ENCODE results near the gene APOC4. TPM values are rescaled to one million over a fixed set of nuclear protein-coding genes. Genes with fewer than 3 reads are reported as not detected.
A peak's percentile ranks its signal among the peaks of the same experiment; 100 is the strongest.

Gene APOC4
- total and polyA plus RNA-seq, 2 experiments from 2014 or later = not detected

DNA sequence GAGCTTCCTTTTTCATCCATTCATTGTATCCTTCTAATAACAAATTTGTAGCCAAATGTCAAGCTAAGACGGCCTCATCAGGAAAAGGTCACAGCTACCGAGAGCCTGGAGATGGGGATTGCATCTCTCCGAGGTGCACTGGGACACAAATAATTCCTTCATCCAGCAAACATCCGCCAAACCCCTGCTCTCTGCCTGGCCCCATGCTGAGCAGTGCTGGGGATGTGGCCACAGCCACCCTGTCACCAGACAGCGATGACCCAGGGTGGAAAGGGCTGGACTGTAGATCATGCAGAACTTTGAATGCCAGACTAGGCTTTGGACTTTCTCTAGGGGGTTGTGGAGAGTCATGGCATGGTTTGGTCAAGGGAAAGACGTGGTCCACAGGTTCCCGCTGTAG, 49.1 kb upstream of the APOC4 start:
- H3K4me3 Mint-ChIP-seq = peak overlapping the region; percentile 95
- Histone ChIP-seq H3K9me2 (ENCODE audit: insufficient read depth) (no peaks in the 10 kb centered on the region), H3K79me2 (replicated peaks; ENCODE audit: insufficient read depth) (peaks cover 38% of the 10 kb centered on the region), H3K4me2 (no peak overlapping the region), H3K4me3 (no peak overlapping the region), H3K27me3 (ENCODE audit: insufficient read depth) (no peaks in the 10 kb centered on the region), H4K20me1 (replicated peaks; ENCODE audit: insufficient read depth) (peaks cover 41% of the 10 kb centered on the region), H3K36me3 (ENCODE audit: insufficient read depth) (peaks cover 45% of the 10 kb centered on the region), H3K27ac (ENCODE audit: low read depth) (no peak overlapping the region; the same call in 1 of the 2 replicates), H3K4me1 (ENCODE audit: insufficient read depth) (peaks cover 9% of the 10 kb centered on the region; the same call in 1 of the 2 replicates), H3F3A (replicated peaks; ENCODE audit: low read depth) (peaks cover 29% of the 10 kb centered on the region), H2AFZ (no peak overlapping the region)
- TF ChIP-seq, protein P1, sequence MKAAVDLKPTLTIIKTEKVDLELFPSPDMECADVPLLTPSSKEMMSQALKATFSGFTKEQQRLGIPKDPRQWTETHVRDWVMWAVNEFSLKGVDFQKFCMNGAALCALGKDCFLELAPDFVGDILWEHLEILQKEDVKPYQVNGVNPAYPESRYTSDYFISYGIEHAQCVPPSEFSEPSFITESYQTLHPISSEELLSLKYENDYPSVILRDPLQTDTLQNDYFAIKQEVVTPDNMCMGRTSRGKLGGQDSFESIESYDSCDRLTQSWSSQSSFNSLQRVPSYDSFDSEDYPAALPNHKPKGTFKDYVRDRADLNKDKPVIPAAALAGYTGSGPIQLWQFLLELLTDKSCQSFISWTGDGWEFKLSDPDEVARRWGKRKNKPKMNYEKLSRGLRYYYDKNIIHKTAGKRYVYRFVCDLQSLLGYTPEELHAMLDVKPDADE (IDR thresholded peaks at IDR 0.05) = no peak
- TF ChIP-seq ZNF462 (CRISPR knock-in tag; IDR thresholded peaks at IDR 0.05) (no peak), NANOG (IDR thresholded peaks at IDR 0.05; ENCODE audit: borderline replicate concordance) (no peak), EZH2phosphoT487 (IDR thresholded peaks at IDR 0.05; ENCODE audit: unreplicated experiment) (no peak), CTCF (conservative IDR thresholded peaks at IDR 0.05; ENCODE audit: low read depth in 2 of 2) (no peak), POLR2AphosphoS5 (IDR thresholded peaks at IDR 0.05; ENCODE audit: low read depth) (no peak), REST (IDR thresholded peaks at IDR 0.05; ENCODE audit: unreplicated experiment) (no peak), CREB1 (CRISPR knock-in tag; IDR thresholded peaks at IDR 0.05; ENCODE audit: low read depth) (no peak), ZNF331 (CRISPR knock-in tag; IDR thresholded peaks at IDR 0.05; ENCODE audit: low read depth) (no peak), JUNB (IDR thresholded peaks at IDR 0.05; ENCODE audit: unreplicated experiment) (no peak)
- no peak for ATAC-seq
- peaks cover 79% of the 10 kb centered on the region for H3K36me3 Mint-ChIP-seq (ENCODE audit: low read depth)
- peaks cover 3% of the 10 kb centered on the region; the same call in 2 of the 3 replicates for H3K9me3 Mint-ChIP-seq
- peaks cover 25% of the 10 kb centered on the region for H3K27me3 Mint-ChIP-seq (ENCODE audit: insufficient read depth, low read depth, poor library complexity)
- H3K4me1 Mint-ChIP-seq = peaks cover 22% of the 10 kb centered on the region
- H3K27ac Mint-ChIP-seq = peak overlapping the region; percentile 56; the same call in 1 of the 2 replicates
- no peak for DNase-seq (ENCODE audit: low spot score)

Data from GM23338 (cell line).